ENCODE measurements around the gene KIAA1217. TPM values are rescaled to one million over a fixed set of nuclear protein-coding genes. Genes with fewer than 3 reads are reported as not detected.
A peak's percentile ranks its signal among the peaks of the same experiment; 100 is the strongest.

KIAA1217 gene
- polyA plus RNA-seq, 1 experiment: 2.2 TPM

DNA sequence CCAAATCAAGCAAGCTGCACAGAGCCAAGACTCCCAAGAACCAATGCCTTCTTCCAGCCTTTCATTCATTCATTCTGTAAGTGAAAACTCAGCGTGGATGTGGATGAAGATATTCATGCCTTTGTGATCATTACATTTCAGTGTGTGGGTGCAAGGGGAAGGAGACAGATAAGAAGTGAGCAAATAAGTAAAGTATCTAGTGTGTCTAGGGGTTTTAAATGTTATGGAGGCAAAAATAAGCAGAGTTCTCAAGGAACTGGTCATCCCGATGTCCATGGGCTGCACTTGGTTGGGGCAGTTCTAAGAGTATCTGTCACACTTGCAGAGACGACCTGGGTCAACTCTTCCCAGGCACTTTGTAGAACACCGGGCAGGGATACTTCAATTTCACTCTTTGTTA lies 149.1 kb downstream of the KIAA1217 start:
- Histone ChIP-seq H3K4me3 (ENCODE audit: low read depth, low read length) (no peak overlapping the region), H3K36me3 (ENCODE audit: control insufficient read depth, insufficient read depth, low read length) (no peaks in the 10 kb centered on the region), H3K27me3 (ENCODE audit: control insufficient read depth, insufficient read depth, low read length) (no peaks in the 10 kb centered on the region; the same call in 1 of the 2 replicates)
- no peak for TF ChIP-seq CTCF (IDR thresholded peaks at IDR 0.05; ENCODE audit: insufficient read depth, low read depth, low read length)
- CTCF ChIA-PET: interaction anchor here (1.8 to 2.9 kb wide), 2 partner anchors 162 to 364 kb away, joined by 6 to 9 read pairs; no protein-coding TSS in a partner anchor
- DNase-seq (ENCODE audit: low read depth): no peak
- POLR2A ChIA-PET: no interaction called here

DNA sequence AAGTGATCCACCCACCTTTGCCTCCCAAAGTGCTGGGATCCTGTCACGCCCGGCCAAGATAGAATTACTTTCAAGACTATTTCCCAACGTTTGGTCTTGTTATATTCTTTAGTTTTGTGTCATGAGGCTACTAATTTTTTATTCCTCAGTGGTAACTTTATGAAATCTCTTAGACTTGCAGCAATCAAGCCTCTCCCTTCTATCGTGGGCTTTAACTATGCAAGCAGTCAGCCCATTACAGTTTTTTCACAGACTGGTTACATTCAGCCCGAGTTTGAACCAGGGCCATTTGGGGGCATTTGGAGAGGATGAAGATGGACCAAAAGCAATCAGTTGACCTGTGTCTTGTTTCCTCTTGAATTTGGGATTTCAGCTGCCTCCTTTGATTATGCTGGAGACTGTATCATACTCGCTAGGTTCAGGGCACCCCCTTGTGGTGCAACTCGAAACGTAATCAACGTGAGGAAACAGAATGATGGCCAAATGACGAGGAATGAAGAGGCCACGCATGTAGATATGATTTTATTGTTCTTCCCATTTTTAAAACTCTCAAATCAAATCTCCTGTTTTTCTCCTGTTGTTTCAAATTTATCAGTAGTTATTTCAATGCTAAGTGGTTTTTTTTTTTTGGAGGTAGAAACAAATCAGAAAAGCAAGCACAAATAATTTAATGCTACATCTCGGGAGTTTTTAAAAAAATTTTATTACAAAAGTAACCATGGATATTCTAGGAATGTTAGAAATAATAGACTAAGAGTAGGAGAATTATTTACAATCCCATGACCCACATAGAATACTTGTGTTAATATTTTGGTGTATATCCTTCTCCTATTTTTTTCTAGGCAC lies 151.6 kb downstream of the KIAA1217 start:
- Histone ChIP-seq H3K36me3 (ENCODE audit: control insufficient read depth, insufficient read depth, low read length) (no peaks in the 10 kb centered on the region), H3K4me3 (ENCODE audit: low read depth, low read length) (no peak overlapping the region)
- POLR2A ChIA-PET: no interaction called here

DNA sequence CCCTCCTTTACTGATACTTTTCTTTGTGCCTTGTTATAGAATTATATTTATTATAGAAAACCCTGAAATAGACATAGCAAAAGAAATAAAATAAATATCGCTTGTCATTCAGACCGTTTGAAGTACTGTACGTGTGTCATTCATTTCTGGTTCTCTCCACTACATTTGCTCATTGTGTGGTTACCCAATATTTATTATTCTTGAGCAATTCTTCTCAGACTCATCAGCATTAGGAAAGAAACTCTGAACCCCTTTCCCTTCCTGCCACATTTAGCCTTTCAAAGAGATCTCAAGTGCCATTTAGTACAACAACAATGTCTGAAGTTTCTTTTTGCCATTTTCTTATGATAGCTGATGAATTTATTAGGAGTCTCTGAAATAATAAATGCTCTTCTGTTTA lies 154.1 kb downstream of the KIAA1217 start:
- TF ChIP-seq CTCF (IDR thresholded peaks at IDR 0.05; ENCODE audit: insufficient read depth, low read depth, low read length): no peak
- POLR2A ChIA-PET: no interaction called here
- DNase-seq (ENCODE audit: low read depth): no peak
- CTCF ChIA-PET: interaction anchor here (0.6 to 4.3 kb wide), 5 partner anchors 12 to 1106 kb away, joined by 3 to 16 read pairs (median 5); no protein-coding TSS in a partner anchor
- Histone ChIP-seq H3K36me3 (ENCODE audit: control insufficient read depth, insufficient read depth, low read length) (no peaks in the 10 kb centered on the region), H3K4me3 (ENCODE audit: low read depth, low read length) (no peak overlapping the region), H3K27me3 (ENCODE audit: control insufficient read depth, insufficient read depth, low read length) (no peaks in the 10 kb centered on the region)

More for the DNA sequence above, 151.6 kb downstream of the KIAA1217 start:
- CTCF ChIA-PET: interaction anchor here (0.5 to 4.3 kb wide), 14 partner anchors 9 to 373 kb away, joined by 3 to 25 read pairs (median 4); partner anchors contain the start of gene KIAA1217
- TF ChIP-seq CTCF (IDR thresholded peaks at IDR 0.05; ENCODE audit: insufficient read depth, low read depth, low read length): peak; percentile 83
- H3K27me3 ChIP-seq (ENCODE audit: control insufficient read depth, insufficient read depth, low read length): no peaks in the 10 kb centered on the region
- no peak for DNase-seq (ENCODE audit: low read depth)

GRCh38 chr10:24367688-24368087 lies 158.8 kb downstream of the KIAA1217 start:
- DNase-seq (ENCODE audit: low read depth): no peak
- no peak for TF ChIP-seq CTCF (IDR thresholded peaks at IDR 0.05; ENCODE audit: insufficient read depth, low read depth, low read length)
- H3K27me3 ChIP-seq (ENCODE audit: control insufficient read depth, insufficient read depth, low read length): 0 out of 2 replicates have a peak, but pooled peaks cover 2% of the 10 kb centered on the region
- H3K36me3 ChIP-seq (ENCODE audit: control insufficient read depth, insufficient read depth, low read length): no peaks in the 10 kb centered on the region
- ChIA-PET POLR2A (no interaction called here), CTCF (interaction anchor here (0.7 to 1.1 kb wide), 2 partner anchors 16 to 127 kb away, joined by 3 to 4 read pairs; no protein-coding TSS in a partner anchor)
- no peak overlapping the region for H3K4me3 ChIP-seq (ENCODE audit: low read depth, low read length)

DNA sequence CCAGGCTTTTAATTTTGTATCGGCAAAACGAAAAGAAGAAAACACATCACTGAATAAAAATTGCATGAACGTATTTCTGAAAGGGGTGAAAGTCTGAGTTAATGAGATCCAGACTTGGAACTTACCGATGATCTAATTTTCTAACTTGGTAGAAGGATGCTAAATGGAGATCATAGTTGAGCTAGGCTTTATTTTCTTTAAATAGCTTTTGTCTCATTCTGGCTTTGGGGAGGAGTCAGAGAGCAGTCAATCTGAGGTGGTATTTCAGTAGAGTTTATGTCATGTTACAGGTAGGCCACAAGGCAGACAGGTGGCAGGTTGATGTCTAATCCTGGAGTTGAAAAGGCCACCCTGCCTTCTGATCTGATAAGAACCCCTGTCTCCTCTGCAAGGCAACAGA lies 161.9 kb downstream of the KIAA1217 start:
- ChIA-PET POLR2A (no interaction called here), CTCF (interaction anchor here (0.9 to 1.0 kb wide), 2 partner anchors 133 to 376 kb away, joined by 3 to 8 read pairs; no protein-coding TSS in a partner anchor)
- DNase-seq (ENCODE audit: low read depth): no peak
- Histone ChIP-seq H3K4me3 (ENCODE audit: low read depth, low read length) (no peak overlapping the region), H3K36me3 (ENCODE audit: control insufficient read depth, insufficient read depth, low read length) (no peaks in the 10 kb centered on the region), H3K27me3 (ENCODE audit: control insufficient read depth, insufficient read depth, low read length) (peaks cover 2% of the 10 kb centered on the region; the same call in 1 of the 2 replicates)
- TF ChIP-seq CTCF (IDR thresholded peaks at IDR 0.05; ENCODE audit: insufficient read depth, low read depth, low read length): no peak

All from BJ (cell line).